ENCODE measurements around the gene BOC.

BOC gene

DNA sequence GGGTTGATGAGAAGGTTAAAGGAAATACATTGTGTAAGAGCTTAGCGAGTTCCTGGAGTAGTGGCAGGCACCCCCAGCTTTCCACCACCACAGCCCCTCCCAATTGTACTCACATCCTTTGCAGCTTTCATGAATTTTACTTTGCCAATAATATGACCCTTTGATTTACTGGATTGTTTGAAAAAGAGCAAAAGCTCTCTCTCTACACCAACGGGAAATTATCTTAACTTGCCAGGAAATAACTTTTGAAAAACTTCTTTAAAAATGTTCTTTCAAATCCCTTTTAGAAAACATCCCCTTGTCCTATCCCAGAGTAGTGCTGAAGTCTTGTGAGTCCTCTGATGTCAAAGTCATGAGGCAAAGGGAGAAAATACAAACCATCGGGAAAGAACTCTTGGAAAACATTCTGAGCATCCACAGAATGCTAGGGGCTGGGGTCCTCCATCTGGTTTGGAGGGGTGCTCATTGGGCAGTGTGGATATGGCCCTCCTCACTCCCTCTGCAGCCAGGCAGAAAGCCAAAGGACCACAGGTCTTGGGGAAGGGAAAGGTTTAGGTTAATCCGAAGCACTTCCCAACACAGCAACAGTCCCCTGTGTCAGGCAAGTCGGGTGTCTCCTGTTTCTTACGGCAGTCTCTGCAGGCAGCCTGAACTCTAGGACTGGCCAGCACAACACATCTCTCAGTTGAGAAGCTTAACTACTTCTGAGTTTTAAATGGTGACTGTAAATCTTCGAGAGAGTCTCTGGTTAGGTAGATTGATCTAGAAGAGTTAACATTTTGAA, 36.5 kb downstream of the BOC start:
- no peak for DNase-seq (ENCODE audit: low read depth)

DNA sequence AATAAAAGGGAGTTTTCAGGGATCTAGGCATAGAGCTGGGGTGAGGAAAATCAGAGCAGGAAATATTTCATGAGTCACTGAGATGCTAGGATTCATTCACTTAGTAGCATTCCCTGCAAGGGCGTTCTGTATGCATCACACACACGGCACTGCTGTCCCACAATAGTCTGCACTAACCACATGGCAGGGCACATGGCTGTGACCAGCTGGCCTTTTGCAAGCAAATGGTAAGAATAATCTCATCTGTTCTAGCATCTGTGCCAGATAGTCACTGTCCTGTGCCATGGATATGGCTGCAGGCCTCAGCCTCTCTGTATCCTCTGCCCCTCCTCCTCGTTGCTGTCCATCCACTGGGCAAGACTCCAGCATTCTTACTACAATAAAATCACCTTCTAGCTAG, 37.8 kb downstream of the BOC start:
- DNase-seq (ENCODE audit: low read depth), result peak; percentile 89

DNA sequence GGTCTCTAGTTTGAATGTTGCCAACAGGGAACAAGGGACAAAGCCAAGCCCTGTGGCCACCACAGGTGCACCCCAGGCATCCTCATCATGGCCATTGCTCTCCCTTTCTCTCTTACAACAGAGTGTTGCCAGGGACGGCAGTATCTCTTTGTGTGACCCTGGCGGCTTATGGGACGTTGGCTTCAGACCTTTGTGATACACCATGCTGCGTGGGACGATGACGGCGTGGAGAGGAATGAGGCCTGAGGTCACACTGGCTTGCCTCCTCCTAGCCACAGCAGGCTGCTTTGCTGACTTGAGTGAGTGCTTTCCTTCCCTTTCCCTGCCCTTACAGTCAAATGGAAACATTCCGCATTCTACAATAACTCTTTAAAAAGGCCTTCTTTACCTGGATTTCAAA, 38.2 kb downstream of the BOC start:
- no peak for DNase-seq (ENCODE audit: low read depth)

DNA sequence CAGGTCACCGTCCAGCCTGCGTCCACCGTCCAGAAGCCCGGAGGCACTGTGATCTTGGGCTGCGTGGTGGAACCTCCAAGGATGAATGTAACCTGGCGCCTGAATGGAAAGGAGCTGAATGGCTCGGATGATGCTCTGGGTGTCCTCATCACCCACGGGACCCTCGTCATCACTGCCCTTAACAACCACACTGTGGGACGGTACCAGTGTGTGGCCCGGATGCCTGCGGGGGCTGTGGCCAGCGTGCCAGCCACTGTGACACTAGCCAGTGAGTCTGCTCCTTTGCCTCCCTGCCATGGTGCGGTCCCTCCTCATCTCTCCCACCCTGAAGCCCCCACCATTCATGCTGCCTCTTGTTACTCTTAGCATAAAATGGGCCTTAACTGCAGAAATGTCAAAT, 39.2 kb downstream of the BOC start:
- DNase-seq (ENCODE audit: low read depth), result no peak

DNA sequence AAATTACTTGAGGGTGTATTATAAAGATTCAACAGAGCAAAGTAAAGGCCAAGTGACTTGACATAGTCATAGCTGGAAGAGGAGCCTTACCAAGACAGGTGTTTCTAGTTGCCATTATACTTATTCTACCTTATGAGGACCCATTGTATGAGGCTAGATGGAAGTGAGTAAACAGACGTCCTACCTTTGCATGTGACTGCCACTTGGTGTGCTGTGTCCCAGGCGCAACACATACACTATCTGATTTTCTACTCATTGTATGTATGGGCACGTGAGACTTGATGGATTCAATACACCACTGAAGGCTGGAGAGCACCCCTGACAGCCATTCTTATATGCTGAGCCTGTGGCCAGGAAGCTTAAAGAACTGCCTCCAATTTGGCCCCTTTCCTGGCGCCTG, 40.5 kb downstream of the BOC start:
- no peak for DNase-seq (ENCODE audit: low read depth)

DNA sequence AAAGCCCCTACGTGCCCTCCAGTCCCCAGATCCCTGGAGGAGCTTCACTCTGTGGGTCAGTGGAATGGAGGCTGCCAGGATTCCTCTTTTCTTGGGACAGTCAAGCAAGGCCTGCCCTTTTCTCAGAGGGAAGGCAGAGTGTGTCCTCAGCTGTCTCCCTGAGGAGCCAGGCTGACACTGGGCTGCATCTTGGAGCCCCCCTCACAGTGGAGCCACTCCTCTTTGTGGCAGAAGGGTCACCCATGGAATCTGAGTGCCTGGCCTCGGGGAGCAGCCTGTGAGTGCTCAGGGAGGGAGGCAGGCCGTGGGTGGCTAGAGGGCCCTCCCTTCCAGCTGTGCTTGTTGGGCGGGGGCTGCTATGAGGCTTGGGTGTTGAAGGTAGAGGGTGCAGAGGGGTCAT, 41.2 kb downstream of the BOC start:
- no peak for DNase-seq (ENCODE audit: low read depth)

DNA sequence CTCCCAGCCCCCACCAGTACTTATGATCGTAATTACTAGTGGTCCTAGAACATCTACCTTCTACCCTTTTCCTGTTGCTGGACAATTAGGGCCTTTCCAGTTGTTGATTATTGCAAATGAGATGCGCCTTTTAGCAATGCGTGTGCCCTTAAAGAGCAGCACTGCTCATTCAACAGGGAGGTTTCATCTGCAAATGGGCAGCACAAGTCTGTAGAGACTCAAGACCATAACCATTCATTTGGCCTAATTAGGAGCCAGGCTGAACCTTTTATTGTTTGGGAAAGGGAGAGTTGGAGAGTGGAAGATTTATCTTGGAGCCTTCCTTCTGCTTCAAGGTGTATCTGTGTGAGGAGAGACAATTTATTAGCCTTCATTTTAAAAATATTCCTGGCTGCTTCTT, 42.3 kb downstream of the BOC start:
- DNase-seq (ENCODE audit: low read depth), result no peak

DNA sequence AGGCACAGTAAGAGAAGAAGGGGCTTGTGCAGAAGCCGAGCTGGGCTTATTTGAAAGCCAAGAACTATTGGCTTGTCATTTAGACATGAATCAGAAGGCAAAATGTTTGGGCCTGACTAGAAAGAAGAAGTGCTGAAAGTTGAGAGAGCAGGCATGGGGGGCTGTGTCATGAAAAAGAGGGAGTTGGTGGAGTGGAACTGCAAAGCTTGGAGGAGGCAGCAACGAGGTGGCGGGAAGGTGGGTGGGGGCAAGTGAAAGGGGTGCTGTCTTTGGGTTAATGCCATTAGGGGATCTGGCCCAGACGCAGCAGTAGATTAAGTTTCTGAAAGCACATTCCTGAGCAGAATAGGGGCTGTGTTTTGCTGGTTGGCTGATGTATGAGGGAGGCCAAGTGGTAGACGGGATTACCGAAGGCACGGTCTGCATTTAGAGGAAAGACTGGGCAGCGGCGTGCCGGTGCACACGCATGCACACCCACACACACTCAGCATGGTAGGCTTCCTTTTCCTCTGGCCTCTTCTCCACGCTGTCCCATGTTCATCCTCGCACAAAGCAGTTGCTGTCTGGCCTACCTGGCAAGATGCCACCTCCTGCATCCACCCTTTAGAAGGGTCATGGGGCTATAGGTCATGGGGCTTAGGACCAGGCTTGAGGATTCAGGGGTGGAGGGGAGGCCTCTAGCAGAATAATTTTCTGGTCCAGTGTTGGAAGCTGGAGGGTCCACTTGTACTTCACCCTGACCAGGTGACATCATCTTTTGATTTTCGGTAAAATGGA, 43.0 kb downstream of the BOC start:
- DNase-seq (ENCODE audit: low read depth), result no peak

DNA sequence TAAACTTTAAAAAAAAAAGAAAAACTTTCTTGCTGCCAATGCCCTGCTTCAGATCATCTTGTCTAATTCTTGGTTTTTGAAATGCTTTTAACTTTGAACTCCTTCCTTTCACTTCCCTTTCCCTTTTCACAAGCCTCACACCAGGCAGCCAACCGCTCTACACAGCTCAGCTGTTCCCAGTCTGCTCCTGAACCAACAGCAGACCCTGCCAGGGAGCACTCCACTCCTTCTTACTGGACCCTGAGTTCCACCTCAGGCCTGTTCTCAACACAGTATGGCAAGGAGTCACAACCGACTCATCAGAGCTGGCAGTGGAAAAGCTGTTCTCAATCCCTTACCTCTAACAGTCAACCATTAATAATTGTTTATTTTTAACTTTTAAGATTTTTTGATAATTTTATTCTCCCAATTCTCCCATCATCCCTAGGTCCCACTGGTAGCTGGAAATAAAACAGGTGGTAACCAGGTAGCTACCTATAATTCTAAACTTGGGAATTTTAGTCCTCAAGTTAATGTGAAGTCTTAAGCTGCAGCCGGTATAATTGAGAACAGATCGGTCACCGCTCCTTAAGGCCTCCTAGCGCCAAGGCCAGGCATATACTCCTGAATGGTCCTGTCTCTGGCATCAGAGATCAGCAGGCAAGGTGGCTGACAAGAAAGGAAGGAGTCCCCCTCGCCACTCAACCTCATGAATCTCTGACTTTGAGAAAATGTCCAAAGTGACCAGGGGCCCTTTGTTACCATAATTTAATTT, 43.9 kb downstream of the BOC start:
- no peak for DNase-seq (ENCODE audit: low read depth)

DNA sequence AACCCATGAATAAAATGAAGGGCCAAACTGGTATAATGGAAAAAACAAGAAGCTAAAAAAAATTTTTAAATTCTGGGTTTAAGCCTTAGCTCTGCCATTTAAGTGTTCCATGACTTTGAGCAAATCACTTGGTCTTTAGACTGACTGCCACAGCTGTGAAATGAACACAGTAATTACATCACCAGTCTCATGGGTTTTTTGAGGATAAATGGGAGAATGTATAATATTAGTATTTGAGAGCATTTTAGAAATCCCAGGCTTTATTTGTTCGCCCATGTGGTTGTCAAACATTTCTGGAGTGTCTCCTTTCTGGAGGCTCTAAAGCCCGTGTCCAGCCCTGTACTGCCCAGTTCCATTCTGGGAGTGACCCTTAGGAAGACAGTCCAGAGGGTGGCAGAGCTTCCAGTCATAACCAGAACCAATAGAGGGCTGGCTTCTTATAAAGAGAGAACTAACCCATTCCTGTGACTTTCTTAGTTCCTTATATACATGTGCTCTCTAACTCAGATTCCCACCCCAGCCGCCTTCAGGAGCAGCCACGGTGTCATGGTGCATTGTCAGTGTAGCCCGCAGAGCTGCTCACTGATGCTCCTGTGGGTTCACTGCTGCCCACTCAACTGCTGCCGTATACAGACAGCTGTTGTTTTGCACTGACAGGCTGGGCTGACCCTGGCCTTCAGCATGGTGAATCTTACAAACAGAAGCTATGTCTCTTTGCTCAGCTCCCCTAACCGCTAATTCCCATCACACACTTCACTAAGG, 44.7 kb downstream of the BOC start:
- no peak for DNase-seq (ENCODE audit: low read depth)

DNA sequence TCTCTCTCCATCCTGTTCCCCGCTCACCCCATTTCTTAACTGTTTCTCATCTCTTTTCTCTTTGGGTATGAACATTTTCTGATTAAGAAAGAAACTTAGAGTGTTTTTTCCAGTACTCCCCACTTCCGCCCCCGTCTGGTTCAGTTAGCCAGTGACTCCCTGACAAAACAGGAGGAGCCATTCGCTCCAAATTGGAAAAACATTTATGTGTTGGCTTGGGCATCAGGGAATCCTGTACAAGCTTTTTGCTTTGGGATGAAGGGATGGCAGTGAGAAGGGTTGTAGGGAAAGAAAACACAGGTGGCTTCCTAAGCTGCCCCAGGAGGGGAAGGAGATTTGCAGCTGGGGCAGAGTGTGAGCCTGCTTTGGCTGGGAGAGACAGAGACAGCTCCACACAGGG, 47.0 kb downstream of the BOC start:
- no peak for DNase-seq (ENCODE audit: low read depth)

DNA sequence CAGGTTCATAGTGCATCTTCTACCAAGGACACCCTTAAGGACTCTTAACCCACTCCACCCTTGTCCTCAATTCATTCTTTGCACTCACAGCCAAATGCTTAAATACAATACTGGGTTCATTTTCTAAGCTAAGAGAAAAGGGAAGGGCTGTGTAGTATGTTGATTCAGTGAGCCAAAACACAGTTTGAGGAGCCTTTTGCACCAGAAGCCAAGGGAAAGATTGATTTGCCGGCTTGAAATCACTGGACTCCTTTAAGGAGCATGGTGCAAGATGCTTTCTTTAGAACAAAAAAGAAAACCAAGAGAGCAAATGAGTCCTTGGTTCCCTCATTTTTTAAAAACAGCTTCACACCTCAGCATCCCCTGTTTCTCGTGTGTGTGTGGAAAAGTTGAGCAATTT, 47.8 kb downstream of the BOC start:
- no peak for DNase-seq (ENCODE audit: low read depth)

DNA sequence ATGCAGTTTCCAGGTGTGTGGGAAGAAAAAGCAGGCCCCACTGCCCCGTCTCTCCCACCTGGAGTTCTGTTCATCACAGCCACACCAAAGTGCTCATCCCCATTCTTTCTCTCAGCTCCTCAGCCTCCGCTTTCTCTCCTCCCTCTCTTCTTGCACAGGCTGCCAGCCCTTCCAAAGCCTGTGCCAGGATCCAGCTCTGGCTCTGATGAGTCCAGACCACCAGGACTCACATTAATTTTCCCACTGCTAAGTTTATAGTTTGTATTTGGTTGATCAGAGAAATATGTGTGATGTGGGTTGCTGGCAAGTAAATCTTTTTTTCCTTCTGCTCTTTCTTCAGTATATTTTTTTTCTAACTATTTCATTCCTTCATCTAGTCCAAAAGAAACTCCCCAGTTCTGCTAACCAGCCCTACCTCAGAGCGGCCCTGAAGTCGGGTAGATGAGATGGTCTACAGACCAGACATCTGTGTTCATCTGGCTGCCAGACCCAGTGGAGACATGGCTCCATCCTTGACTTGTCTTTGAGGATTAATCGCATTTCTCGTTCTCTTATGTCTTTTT, 49.8 kb downstream of the BOC start:
- no peak for DNase-seq (ENCODE audit: low read depth)

DNA sequence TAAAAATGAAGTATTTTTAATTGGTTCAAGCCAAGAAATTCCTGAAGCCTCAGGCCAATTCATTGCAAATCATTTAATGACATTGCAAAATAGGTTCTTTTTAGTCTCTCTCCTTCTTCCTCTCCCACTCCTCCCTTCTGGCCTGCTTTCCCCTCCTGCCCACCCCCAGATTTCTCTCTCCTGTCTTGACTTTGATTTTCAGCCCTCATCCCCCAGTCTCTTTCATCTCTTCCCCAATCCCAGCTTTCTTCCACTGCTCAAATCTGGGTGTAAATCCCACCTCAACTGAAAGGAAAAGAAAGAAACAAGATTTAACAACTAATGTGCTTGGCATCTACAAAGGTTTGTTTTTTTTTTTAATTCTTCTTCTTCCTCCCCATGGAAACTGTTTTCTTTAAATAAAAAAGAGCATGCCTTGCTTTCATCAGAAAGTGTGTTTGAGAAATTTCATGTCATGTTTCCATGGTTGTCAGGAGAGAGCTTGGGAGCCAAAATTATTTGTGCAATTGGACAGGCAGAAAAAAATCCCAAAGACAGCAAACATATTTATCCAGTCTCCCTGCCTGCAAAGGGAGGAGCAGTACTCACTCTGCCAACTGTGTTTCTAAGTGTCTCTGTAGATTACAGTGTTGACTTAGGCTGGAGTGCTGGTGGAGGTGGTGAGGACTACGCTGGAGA, 50.4 kb downstream of the BOC start:
- DNase-seq (ENCODE audit: low read depth), result peak; percentile 47

DNA sequence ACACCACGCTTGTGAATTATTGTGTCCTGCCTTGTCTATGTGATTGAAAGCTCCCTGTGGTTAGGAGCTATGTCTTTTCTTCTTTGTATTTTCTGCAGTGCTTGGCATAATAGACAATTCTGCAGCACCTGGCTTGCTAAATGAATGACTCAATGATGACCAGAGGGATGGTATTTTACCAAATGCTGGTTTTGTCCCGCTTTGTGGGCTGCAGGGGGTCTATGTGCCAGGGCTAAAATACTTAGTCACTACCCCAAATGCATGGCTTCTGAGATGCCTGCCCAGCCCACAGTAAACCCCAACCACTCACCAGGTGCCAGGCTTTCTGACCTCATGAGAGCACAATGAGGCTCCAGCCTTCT, 50.9 kb downstream of the BOC start:
- DNase-seq (ENCODE audit: low read depth), result no peak

DNA sequence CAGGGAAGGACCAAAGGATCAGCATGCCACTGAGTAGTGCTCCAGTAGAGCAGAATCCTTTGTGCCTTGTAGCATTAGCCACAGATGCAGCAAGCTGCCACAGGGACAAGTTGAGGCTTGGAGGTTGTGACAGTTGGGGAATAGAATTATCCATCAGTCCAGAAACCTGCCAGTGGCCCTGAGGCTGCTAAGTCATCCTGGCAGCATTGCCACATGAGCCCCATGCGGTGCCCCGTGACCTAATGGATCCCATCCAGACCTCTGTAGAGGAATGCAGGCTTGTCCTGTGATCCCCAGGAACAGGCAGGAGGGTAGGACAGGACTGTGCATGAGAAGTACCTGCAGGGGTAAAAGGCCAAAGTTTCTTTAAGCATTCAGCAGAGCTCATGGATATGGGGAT, 51.7 kb downstream of the BOC start:
- DNase-seq (ENCODE audit: low read depth), result no peak

DNA sequence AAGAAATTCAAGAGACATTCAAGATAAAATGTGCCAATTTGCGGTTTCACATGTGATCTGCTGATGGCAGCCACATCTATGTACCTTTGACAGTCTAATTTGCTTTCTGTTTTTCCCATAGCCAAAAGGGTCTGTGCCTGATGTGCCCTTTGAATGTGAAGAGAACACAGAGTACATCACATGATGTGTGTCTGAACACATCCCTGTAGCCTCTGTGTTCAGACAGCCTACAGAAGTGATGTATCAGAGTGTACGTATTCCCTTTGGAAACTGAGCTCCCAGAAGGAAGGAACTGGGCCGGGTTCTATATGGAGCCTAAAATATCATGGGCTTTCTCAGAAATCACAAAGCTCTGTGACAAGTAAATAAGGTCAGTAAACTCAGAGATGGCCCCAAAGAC, 52.4 kb downstream of the BOC start:
- DNase-seq (ENCODE audit: low read depth), result no peak

DNA sequence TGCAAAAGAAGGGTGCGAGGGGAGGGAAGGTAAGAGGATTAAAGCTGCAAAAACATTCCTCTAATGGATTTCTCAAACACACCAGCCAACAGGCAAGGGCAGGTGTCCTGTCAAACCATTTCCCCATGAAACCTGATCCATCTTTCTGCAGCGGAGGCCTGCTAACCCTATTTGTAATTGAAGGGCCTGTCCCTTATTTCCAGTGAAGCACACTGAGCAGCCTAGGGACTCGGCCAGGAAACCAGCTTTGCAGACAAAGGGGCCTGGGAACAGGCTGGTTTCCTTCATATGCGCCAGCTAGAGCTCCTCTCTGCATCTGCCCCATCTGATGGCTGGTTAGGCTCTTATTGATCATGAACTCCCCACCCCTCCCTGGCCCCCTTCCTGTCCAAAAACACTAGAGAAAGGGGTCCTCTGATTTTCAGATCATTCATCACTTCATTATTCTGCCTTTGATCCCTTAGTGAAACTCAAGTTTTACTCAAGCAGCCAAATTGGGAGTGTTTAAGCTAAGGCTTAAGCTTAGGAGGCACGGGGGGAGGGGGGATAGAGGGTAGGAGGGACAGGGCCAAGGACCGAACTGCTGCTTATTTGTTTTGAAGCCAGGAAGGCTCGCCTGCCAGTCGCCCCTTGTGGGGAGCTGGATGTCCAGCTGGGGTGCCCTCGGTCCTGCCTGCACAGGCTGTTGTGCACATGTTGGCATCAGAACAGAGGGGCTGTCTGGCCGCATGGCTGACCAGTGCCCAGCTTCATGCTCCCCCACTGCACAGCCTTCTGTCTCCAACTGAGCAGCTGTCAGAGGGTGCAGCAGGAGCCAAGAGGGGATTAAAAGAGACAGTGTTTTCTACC, 53.1 kb downstream of the BOC start:
- DNase-seq (ENCODE audit: low read depth), result no peak

DNA sequence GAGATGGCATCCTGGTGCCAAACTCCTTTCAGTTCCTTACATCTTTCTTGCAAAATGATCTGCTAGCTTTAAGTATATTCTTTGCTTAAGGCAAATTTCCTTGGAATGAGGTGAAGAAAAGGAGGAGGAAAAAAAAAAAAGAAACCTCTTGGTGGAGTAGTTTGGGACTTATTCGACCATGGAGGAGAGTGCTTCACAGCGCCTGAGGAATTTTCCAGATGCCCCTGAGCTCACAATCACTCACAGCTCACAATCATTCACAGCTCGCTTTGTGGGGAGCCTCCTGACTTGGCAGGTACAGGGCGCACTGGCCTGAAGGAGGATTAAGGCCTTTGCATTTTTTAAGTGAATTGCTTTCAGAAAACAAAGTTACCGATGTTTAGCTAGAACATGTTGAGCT, 53.9 kb downstream of the BOC start:
- DNase-seq (ENCODE audit: low read depth), result no peak

DNA sequence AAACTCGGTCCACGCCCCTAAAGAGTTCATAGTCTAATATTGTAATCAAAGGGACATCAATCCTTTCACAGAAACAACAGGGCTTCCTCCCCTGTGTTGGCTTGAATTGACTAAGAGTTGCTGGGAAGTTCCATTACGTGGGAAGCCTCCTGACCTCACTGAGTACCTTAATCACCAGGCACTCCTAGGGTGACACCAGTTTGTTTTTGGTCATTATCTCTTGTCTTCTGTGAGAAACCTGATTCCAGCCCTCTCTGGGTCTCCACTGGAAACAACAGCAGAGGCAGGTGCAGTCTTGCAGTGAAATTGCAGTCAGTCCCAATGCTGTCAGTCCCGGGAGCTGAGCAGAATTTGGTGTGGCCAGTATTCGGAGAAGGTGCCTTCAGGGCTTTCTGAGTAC, 55.4 kb downstream of the BOC start:
- DNase-seq (ENCODE audit: low read depth), result no peak

DNA sequence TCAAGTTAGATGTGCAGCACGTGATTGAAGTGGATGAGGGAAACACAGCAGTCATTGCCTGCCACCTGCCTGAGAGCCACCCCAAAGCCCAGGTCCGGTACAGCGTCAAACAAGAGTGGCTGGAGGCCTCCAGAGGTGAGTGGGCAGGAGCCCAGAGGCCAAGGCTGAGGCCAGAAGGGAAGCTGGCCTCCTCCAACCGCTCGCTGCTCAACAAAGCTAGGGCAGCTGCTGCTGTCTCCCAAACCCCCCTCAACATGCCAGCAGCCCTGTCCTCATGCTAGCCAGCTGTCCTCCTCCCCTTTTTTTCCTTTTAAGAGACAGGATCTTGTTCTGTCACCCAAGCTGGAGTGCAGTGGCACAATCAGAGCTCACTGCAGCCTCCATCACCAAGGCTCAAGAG, 57.0 kb downstream of the BOC start:
- no peak for DNase-seq (ENCODE audit: low read depth)

Data from EH (cell line).